ENCODE measurements around the gene GSPT1.

The GSPT1 gene

GRCh38 chr16:11909653-11910545 lies 5.9 kb downstream of the GSPT1 start:
- Histone ChIP-seq H3K4me1 (ENCODE audit: control insufficient read depth, insufficient read depth, low read length) (peaks cover 18% of the 10 kb centered on the region), H3K27ac (ENCODE audit: low read depth, low read length) (no peak overlapping the region), H3K9me3 (ENCODE audit: control insufficient read depth, insufficient read depth, low read length) (no peaks in the 10 kb centered on the region), H3K27me3 (ENCODE audit: control insufficient read depth, insufficient read depth, low read length) (no peaks in the 10 kb centered on the region), H3K4me3 (ENCODE audit: low read depth, low read length) (no peak overlapping the region), H3K9ac (ENCODE audit: low read depth, low read length) (no peak overlapping the region), H3K36me3 (ENCODE audit: control insufficient read depth, insufficient read depth, low read length) (peaks cover 20% of the 10 kb centered on the region)

GRCh38 chr16:11907160-11907970 lies 8.4 kb downstream of the GSPT1 start:
- no peaks in the 10 kb centered on the region for H3K27me3 ChIP-seq (ENCODE audit: control insufficient read depth, insufficient read depth, low read length)
- peaks cover 19% of the 10 kb centered on the region for H3K36me3 ChIP-seq (ENCODE audit: control insufficient read depth, insufficient read depth, low read length)
- no peak overlapping the region for H3K9ac ChIP-seq (ENCODE audit: low read depth, low read length)
- H3K4me1 ChIP-seq (ENCODE audit: control insufficient read depth, insufficient read depth, low read length): no peaks in the 10 kb centered on the region; the same call in 1 of the 2 replicates
- H3K9me3 ChIP-seq (ENCODE audit: control insufficient read depth, insufficient read depth, low read length): no peaks in the 10 kb centered on the region
- no peak overlapping the region for H3K4me3 ChIP-seq (ENCODE audit: low read depth, low read length)
- H3K27ac ChIP-seq (ENCODE audit: low read depth, low read length): no peak overlapping the region

GRCh38 chr16:11903906-11904305 lies 11.8 kb downstream of the GSPT1 start:
- Histone ChIP-seq H3K4me1 (ENCODE audit: control insufficient read depth, insufficient read depth, low read length) (no peaks in the 10 kb centered on the region), H3K36me3 (ENCODE audit: control insufficient read depth, insufficient read depth, low read length) (peaks cover 23% of the 10 kb centered on the region), H3K9ac (ENCODE audit: low read depth, low read length) (no peak overlapping the region), H3K9me3 (ENCODE audit: control insufficient read depth, insufficient read depth, low read length) (no peaks in the 10 kb centered on the region), H3K27ac (ENCODE audit: low read depth, low read length) (no peak overlapping the region), H3K4me3 (ENCODE audit: low read depth, low read length) (no peak overlapping the region), H3K27me3 (ENCODE audit: control insufficient read depth, insufficient read depth, low read length) (no peaks in the 10 kb centered on the region)

GRCh38 chr16:11901091-11901490 lies 14.7 kb downstream of the GSPT1 start:
- Histone ChIP-seq H3K36me3 (ENCODE audit: control insufficient read depth, insufficient read depth, low read length) (peaks cover 26% of the 10 kb centered on the region), H3K27ac (ENCODE audit: low read depth, low read length) (no peak overlapping the region), H3K4me1 (ENCODE audit: control insufficient read depth, insufficient read depth, low read length) (no peaks in the 10 kb centered on the region), H3K27me3 (ENCODE audit: control insufficient read depth, insufficient read depth, low read length) (no peaks in the 10 kb centered on the region), H3K4me3 (ENCODE audit: low read depth, low read length) (no peak overlapping the region), H3K9me3 (ENCODE audit: control insufficient read depth, insufficient read depth, low read length) (no peaks in the 10 kb centered on the region), H3K9ac (ENCODE audit: low read depth, low read length) (no peak overlapping the region)

GRCh38 chr16:11896486-11897176 lies 19.1 kb downstream of the GSPT1 start:
- H3K9ac ChIP-seq (ENCODE audit: low read depth, low read length): no peak overlapping the region
- H3K27me3 ChIP-seq (ENCODE audit: control insufficient read depth, insufficient read depth, low read length): no peaks in the 10 kb centered on the region
- peaks cover 56% of the 10 kb centered on the region for H3K36me3 ChIP-seq (ENCODE audit: control insufficient read depth, insufficient read depth, low read length)
- H3K27ac ChIP-seq (ENCODE audit: low read depth, low read length): peak overlapping the region; percentile 35
- H3K4me3 ChIP-seq (ENCODE audit: low read depth, low read length): no peak overlapping the region
- no peaks in the 10 kb centered on the region for H3K4me1 ChIP-seq (ENCODE audit: control insufficient read depth, insufficient read depth, low read length)
- H3K9me3 ChIP-seq (ENCODE audit: control insufficient read depth, insufficient read depth, low read length): no peaks in the 10 kb centered on the region

GRCh38 chr16:11893571-11893970 lies 22.2 kb downstream of the GSPT1 start:
- Histone ChIP-seq H3K9ac (ENCODE audit: low read depth, low read length) (no peak overlapping the region), H3K27ac (ENCODE audit: low read depth, low read length) (no peak overlapping the region), H3K36me3 (ENCODE audit: control insufficient read depth, insufficient read depth, low read length) (peaks cover 69% of the 10 kb centered on the region), H3K4me3 (ENCODE audit: low read depth, low read length) (no peak overlapping the region), H3K4me1 (ENCODE audit: control insufficient read depth, insufficient read depth, low read length) (no peaks in the 10 kb centered on the region), H3K27me3 (ENCODE audit: control insufficient read depth, insufficient read depth, low read length) (no peaks in the 10 kb centered on the region), H3K9me3 (ENCODE audit: control insufficient read depth, insufficient read depth, low read length) (no peaks in the 10 kb centered on the region)

- H3K4me3 ChIP-seq (ENCODE audit: low read depth, low read length): no peak overlapping the region
- H3K36me3 ChIP-seq (ENCODE audit: control insufficient read depth, insufficient read depth, low read length): peaks cover 75% of the 10 kb centered on the region
- H3K9me3 ChIP-seq (ENCODE audit: control insufficient read depth, insufficient read depth, low read length): no peaks in the 10 kb centered on the region
- no peak overlapping the region for H3K9ac ChIP-seq (ENCODE audit: low read depth, low read length)
- H3K4me1 ChIP-seq (ENCODE audit: control insufficient read depth, insufficient read depth, low read length): no peaks in the 10 kb centered on the region
- no peaks in the 10 kb centered on the region for H3K27me3 ChIP-seq (ENCODE audit: control insufficient read depth, insufficient read depth, low read length)
- H3K27ac ChIP-seq (ENCODE audit: low read depth, low read length): no peak overlapping the region
Observed at GRCh38 chr16:11892761-11893160, 23.0 kb downstream of the GSPT1 start.

- Histone ChIP-seq H3K9me3 (ENCODE audit: control insufficient read depth, insufficient read depth, low read length) (no peaks in the 10 kb centered on the region), H3K27ac (ENCODE audit: low read depth, low read length) (no peak overlapping the region), H3K4me1 (ENCODE audit: control insufficient read depth, insufficient read depth, low read length) (no peaks in the 10 kb centered on the region), H3K36me3 (ENCODE audit: control insufficient read depth, insufficient read depth, low read length) (peaks cover 81% of the 10 kb centered on the region), H3K27me3 (ENCODE audit: control insufficient read depth, insufficient read depth, low read length) (no peaks in the 10 kb centered on the region), H3K4me3 (ENCODE audit: low read depth, low read length) (no peak overlapping the region), H3K9ac (ENCODE audit: low read depth, low read length) (no peak overlapping the region)
Observed at GRCh38 chr16:11890231-11890965, 25.4 kb downstream of the GSPT1 start.

- H3K4me1 ChIP-seq (ENCODE audit: control insufficient read depth, insufficient read depth, low read length): no peaks in the 10 kb centered on the region
- H3K27me3 ChIP-seq (ENCODE audit: control insufficient read depth, insufficient read depth, low read length): no peaks in the 10 kb centered on the region
- no peaks in the 10 kb centered on the region for H3K9me3 ChIP-seq (ENCODE audit: control insufficient read depth, insufficient read depth, low read length)
- H3K4me3 ChIP-seq (ENCODE audit: low read depth, low read length): no peak overlapping the region
- H3K9ac ChIP-seq (ENCODE audit: low read depth, low read length): no peak overlapping the region
- H3K36me3 ChIP-seq (ENCODE audit: control insufficient read depth, insufficient read depth, low read length): peaks cover 80% of the 10 kb centered on the region
- no peak overlapping the region for H3K27ac ChIP-seq (ENCODE audit: low read depth, low read length)
Observed at GRCh38 chr16:11886881-11887280, 28.9 kb downstream of the GSPT1 start.

GRCh38 chr16:11884035-11884434 lies 31.7 kb downstream of the GSPT1 start:
- Histone ChIP-seq H3K9me3 (ENCODE audit: control insufficient read depth, insufficient read depth, low read length) (no peaks in the 10 kb centered on the region), H3K4me1 (ENCODE audit: control insufficient read depth, insufficient read depth, low read length) (no peaks in the 10 kb centered on the region), H3K4me3 (ENCODE audit: low read depth, low read length) (no peak overlapping the region), H3K27ac (ENCODE audit: low read depth, low read length) (no peak overlapping the region), H3K27me3 (ENCODE audit: control insufficient read depth, insufficient read depth, low read length) (no peaks in the 10 kb centered on the region), H3K36me3 (ENCODE audit: control insufficient read depth, insufficient read depth, low read length) (peaks cover 88% of the 10 kb centered on the region), H3K9ac (ENCODE audit: low read depth, low read length) (no peak overlapping the region)

Measured in HUES48 (cell line).